GM12865 (cell line): ENCODE data around the gene PTPRN2.

Experiments used
- DNase-seq: peaks from one replicate; pipeline ENCODE4 v3.0.0; 2010; ENCODE audit warnings: low read depth
- H3K4me3 ChIP-seq: 2 replicates; pipeline ENCODE4 v1.5.1; 2011; ENCODE audit warnings: mild to moderate bottlenecking, low read depth, low read length, control low read depth
- TF ChIP-seq, protein P1 (sequence below): IDR thresholded peaks from 2 replicates; pipeline ENCODE4 v1.5.1; 2011; ENCODE audit warnings: low read length, control low read depth, low read depth, inconsistent platforms; ENCODE audit not compliant: insufficient read depth; ENCODE audit errors: missing control alignments

The PTPRN2 gene

DNA sequence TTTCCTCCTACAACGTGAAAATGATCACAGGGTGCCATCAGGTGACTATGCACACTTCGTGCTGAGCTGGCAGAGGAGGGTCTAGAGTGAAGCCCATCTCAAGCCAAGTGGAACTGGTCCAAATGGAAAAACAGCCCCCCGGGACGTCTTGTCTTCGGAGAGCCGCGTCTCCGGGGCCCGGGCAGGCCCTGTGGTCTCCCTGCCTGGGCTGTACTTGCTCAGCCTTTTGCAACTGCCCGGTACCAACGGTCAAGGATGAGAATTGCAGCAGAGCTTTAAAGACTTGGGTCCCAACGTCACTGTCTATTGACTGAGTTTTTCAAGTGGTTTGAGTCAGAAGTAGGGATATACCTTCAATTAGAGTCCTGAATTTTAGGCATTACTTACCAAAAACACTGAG, 315.5 kb downstream of the PTPRN2 start:
- TF ChIP-seq, protein P1, sequence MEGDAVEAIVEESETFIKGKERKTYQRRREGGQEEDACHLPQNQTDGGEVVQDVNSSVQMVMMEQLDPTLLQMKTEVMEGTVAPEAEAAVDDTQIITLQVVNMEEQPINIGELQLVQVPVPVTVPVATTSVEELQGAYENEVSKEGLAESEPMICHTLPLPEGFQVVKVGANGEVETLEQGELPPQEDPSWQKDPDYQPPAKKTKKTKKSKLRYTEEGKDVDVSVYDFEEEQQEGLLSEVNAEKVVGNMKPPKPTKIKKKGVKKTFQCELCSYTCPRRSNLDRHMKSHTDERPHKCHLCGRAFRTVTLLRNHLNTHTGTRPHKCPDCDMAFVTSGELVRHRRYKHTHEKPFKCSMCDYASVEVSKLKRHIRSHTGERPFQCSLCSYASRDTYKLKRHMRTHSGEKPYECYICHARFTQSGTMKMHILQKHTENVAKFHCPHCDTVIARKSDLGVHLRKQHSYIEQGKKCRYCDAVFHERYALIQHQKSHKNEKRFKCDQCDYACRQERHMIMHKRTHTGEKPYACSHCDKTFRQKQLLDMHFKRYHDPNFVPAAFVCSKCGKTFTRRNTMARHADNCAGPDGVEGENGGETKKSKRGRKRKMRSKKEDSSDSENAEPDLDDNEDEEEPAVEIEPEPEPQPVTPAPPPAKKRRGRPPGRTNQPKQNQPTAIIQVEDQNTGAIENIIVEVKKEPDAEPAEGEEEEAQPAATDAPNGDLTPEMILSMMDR = no peak
- no peak overlapping the region for H3K4me3 ChIP-seq
- no peak for DNase-seq

DNA sequence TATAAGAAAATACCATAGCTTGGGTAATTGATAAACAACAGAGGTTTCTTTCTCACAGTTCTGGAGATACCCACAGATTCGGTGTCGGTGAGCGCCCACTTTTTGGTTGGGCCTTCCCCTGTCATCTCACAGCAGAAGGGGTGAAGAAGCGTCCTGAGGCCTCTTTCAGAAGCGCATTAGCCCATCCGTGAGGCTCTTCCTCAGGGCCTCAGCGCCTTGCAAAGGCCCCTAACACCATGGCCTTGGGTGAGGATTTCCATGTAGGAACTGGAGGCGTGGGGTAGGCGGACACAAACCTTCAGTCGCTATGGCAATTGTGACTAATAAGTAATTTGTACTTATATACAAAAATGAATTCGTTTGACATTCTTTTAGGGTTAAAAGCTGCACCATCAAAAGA, 316.0 kb downstream of the PTPRN2 start:
- TF ChIP-seq, protein P1 = no peak
- no peak overlapping the region for H3K4me3 ChIP-seq
- DNase-seq = no peak

DNA sequence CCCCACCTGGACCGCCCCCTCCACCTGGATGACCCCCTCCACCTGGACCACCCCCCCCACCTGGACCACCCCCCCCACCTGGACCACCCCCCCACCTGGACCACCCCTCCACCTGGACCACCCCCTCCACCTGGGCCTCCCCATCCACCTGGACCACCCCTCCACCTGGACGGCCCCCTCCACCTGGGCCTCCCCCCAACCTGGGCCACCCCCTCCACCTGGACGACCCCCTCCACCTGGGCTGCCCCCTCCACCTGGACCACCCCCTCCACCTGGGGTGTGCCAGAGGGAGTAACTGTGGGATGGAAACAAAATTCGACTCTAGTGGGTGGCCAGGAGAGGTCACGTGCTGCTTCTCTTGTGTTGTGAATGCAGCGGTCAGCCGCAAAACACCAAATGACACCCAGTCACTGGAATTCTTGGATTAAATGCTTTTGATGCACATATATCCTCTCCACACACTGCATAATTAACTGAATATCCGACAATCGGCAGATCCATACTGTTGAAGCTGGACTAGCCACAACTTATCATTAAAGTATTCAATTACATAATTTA, 316.7 kb downstream of the PTPRN2 start:
- TF ChIP-seq, protein P1 = no peak

DNA sequence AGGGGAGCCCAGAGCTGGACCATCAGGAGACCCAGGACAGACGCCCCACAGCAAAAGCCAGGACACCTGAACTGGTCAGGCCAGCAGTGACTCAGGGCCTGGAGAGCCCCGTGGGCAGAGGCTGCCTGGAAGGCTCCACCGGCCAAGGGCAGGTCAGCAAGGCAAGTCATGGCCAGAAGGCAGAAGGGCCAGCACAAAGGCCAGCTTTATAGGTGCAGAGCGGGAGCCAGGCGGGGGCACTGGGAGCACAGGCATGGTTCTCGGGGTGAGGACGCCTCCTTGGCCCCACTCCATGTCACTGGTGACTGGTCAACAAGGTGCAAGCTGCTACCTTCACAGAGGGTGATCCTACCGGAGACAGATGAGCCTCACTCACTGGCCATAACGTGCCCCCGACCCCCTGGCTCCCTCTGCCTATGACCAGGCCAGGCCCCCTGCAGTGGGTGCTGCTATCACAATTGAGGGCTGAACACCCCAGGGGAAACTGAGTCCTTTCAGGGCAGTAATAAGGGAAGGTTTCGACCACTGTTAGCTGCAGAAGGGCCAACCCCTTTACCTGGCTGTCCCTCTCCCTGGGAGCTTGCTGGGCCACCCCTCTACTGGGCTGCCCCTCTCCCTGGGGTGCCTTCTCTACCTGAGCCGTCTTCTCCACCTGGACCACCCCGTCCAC, 317.4 kb downstream of the PTPRN2 start:
- no peak overlapping the region for H3K4me3 ChIP-seq
- TF ChIP-seq, protein P1 = no peak

More for the DNA sequence above, 316.7 kb downstream of the PTPRN2 start:
- H3K4me3 ChIP-seq = no peak overlapping the region
- no peak for DNase-seq

DNA sequence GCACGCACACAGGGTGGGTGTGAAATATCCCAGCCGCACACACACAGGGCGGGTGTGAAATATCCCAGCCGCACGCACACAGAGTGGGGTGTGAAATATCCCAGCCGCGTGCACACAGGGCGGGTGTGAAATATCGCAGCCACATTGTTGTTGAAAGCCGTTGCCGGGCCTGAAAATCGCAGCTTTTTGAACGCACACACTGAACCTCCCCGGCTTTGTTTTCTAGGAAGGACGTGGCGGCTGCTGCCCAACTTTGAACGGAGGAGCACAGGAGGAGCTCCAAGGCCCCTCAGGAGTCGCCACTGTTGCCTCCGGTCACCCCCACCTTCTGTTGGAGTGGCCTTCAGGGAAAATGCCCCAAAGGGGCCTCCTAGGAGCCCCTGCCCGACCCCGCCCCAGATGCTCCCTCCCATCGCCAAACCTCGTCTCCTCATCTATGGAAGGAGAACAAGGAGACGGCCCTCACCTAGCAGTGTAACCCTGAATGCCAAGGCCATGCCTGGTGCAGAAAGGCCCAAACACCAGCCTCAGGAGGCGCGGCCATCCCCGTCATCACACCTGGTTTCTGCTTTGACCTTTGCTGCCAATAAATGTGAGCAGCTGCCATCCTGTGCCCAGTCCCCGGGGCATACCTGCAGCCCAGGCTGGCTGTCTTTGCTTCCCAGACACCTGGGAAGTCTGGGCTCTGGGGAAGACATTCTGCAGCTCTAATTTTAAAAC, 318.6 kb downstream of the PTPRN2 start:
- TF ChIP-seq, protein P1 = no peak
- H3K4me3 ChIP-seq = no peak overlapping the region
- no peak for DNase-seq

More for the DNA sequence above, 317.4 kb downstream of the PTPRN2 start:
- DNase-seq = no peak

DNA sequence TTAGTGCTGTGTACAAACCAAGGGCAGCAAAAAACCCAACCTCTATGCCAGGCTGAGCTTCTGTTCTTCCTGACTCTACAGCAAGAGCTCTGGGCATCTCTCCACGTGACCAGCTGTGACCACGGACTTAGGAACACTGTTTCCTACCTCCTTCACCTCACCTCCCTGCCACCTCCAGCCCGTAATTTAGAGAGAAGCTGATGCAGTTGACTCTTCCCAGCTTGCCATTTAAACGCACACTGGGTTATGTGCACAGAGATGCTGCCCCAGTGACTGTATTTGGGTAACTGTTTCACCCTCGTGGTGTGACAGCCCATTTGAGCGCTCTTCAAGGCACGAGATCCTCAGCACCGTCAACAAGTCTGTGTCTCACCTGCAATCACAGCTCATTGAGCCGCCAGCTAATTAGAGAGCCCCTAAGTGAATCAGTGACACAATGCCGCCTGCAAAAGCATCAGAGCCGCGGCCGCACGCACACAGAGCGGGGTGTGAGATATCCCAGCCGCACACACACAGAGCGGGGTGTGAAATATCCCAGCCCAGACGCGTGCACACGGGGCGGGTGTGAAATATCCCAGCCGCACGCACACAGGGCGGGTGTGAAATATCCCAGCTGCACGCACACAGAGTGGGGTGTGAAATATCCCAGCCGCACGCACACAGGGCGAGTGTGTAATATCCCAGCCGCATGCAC, 319.7 kb downstream of the PTPRN2 start:
- no peak overlapping the region for H3K4me3 ChIP-seq
- TF ChIP-seq, protein P1 = no peak
- no peak for DNase-seq
